ENCODE results near the gene GTF2E1.
"Not testable (repeated sequence)": the region's sequence is repeated elsewhere in the genome, so short reads cannot be mapped to it uniquely, and the experiment has no call there.

The GTF2E1 gene

DNA sequence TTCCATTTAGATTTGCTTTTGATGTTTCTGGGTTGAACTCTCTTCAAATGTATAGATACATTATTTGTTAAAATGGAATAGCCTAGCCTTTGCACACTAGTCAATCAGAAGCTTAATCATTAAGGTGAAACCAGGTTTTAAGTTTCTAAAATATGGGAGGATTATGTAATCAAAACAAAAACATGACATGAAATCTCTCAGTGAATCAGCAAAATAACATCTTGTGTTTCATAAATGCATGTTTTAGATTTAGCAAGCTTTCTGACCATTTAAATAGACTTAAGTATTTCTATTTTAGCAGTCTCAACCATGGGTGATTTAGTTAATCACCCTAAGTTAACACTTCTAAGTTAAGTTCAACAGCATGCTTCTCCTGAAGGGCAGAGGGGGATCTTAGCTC, 11.3 kb downstream of the GTF2E1 start:
- no peaks in the 10 kb centered on the region for H3K9me3 ChIP-seq (ENCODE audit: control insufficient read depth, insufficient read depth, low read depth, low read length)
- H3K9ac ChIP-seq (ENCODE audit: low read length), result no peak overlapping the region
- no peak overlapping the region for H3K27ac ChIP-seq (ENCODE audit: low read depth, low read length)
- H3K36me3 ChIP-seq (ENCODE audit: control insufficient read depth, insufficient read depth, low read length), result peaks cover 44% of the 10 kb centered on the region
- peaks cover 7% of the 10 kb centered on the region; the same call in 1 of the 2 replicates for H3K4me1 ChIP-seq (ENCODE audit: control insufficient read depth, insufficient read depth, low read length)
- no peaks in the 10 kb centered on the region for H3K27me3 ChIP-seq (ENCODE audit: control insufficient read depth, insufficient read depth, low read length)
- H3K4me3 ChIP-seq (ENCODE audit: low read depth, low read length), result no peak overlapping the region

DNA sequence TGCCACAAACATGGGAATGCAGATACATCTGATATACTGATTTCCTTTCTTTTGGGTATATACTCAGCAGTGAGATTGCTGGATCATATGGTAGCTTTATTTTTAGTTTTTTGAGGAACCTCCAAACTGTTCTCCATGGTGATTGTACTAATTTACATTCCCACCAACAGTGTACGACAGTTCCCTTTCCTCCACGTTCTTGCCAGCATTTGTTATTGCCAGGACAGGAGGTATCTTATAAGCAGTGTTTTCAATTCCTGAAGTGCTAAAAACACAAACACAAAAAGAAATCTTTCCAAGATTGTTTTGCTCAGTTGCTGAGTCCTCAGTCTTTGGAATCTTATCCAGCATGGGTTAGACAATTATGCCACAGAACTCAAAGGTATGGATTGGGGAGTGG, 13.5 kb downstream of the GTF2E1 start:
- H3K9me3 ChIP-seq (ENCODE audit: control insufficient read depth, insufficient read depth, low read depth, low read length), result no peaks in the 10 kb centered on the region
- no peak overlapping the region for H3K4me3 ChIP-seq (ENCODE audit: low read depth, low read length)
- H3K9ac ChIP-seq (ENCODE audit: low read length), result no peak overlapping the region
- H3K36me3 ChIP-seq (ENCODE audit: control insufficient read depth, insufficient read depth, low read length), result peaks cover 36% of the 10 kb centered on the region
- no peak overlapping the region for H3K27ac ChIP-seq (ENCODE audit: low read depth, low read length)
- H3K27me3 ChIP-seq (ENCODE audit: control insufficient read depth, insufficient read depth, low read length), result no peaks in the 10 kb centered on the region
- peaks cover 7% of the 10 kb centered on the region; the same call in 1 of the 2 replicates for H3K4me1 ChIP-seq (ENCODE audit: control insufficient read depth, insufficient read depth, low read length)

GRCh38 chr3:120758551-120758950, 16.0 kb downstream of the GTF2E1 start:
- H3K27me3 ChIP-seq (ENCODE audit: control insufficient read depth, insufficient read depth, low read length), result not testable (repeated sequence)

GRCh38 chr3:120762615-120763014, 20.1 kb downstream of the GTF2E1 start:
- Histone ChIP-seq H3K9ac (ENCODE audit: low read length) (no peak overlapping the region), H3K4me3 (ENCODE audit: low read depth, low read length) (no peak overlapping the region), H3K27ac (ENCODE audit: low read depth, low read length) (no peak overlapping the region), H3K36me3 (ENCODE audit: control insufficient read depth, insufficient read depth, low read length) (peaks cover 8% of the 10 kb centered on the region; the same call in 1 of the 2 replicates), H3K9me3 (ENCODE audit: control insufficient read depth, insufficient read depth, low read depth, low read length) (no peaks in the 10 kb centered on the region), H3K4me1 (ENCODE audit: control insufficient read depth, insufficient read depth, low read length) (peaks cover 16% of the 10 kb centered on the region), H3K27me3 (ENCODE audit: control insufficient read depth, insufficient read depth, low read length) (no peaks in the 10 kb centered on the region)

More at GRCh38 chr3:120758551-120758950, 16.0 kb downstream of the GTF2E1 start:
- H3K36me3 ChIP-seq (ENCODE audit: control insufficient read depth, insufficient read depth, low read length), result peaks cover 20% of the 10 kb centered on the region
- H3K9ac ChIP-seq (ENCODE audit: low read length); H3K4me1 ChIP-seq (ENCODE audit: control insufficient read depth, insufficient read depth, low read length); H3K4me3 ChIP-seq (ENCODE audit: low read depth, low read length); H3K9me3 ChIP-seq (ENCODE audit: control insufficient read depth, insufficient read depth, low read depth, low read length); H3K27ac ChIP-seq (ENCODE audit: low read depth, low read length): not testable (repeated sequence)

DNA sequence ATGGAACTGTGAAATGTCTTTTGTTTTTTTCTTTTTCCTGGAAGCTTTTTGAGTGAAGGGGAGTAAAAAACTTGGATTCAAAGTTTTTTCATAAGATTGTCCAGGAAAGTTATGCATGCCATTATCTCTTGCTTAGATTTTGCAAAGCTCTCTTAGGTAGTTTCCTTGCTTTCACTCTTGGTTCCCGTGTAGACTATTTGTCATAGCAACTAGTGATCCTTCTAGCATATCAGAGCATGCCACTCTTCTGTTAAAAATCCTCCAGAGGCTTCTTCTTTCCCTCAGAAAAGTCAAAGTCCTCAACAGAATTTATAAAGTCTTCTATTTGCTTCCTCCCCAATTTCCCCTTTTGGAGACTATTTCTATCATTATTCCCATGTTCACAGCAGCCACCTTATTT, 21.1 kb downstream of the GTF2E1 start:
- H3K9me3 ChIP-seq (ENCODE audit: control insufficient read depth, insufficient read depth, low read depth, low read length), result no peaks in the 10 kb centered on the region
- no peak overlapping the region for H3K9ac ChIP-seq (ENCODE audit: low read length)
- peaks cover 16% of the 10 kb centered on the region for H3K4me1 ChIP-seq (ENCODE audit: control insufficient read depth, insufficient read depth, low read length)
- no peaks in the 10 kb centered on the region for H3K36me3 ChIP-seq (ENCODE audit: control insufficient read depth, insufficient read depth, low read length)
- H3K27me3 ChIP-seq (ENCODE audit: control insufficient read depth, insufficient read depth, low read length), result no peaks in the 10 kb centered on the region
- no peak overlapping the region for H3K27ac ChIP-seq (ENCODE audit: low read depth, low read length)
- no peak overlapping the region for H3K4me3 ChIP-seq (ENCODE audit: low read depth, low read length)

GRCh38 chr3:120764206-120764605, 21.7 kb downstream of the GTF2E1 start:
- no peaks in the 10 kb centered on the region for H3K36me3 ChIP-seq (ENCODE audit: control insufficient read depth, insufficient read depth, low read length)
- H3K27me3 ChIP-seq (ENCODE audit: control insufficient read depth, insufficient read depth, low read length), result no peaks in the 10 kb centered on the region
- H3K27ac ChIP-seq (ENCODE audit: low read depth, low read length), result no peak overlapping the region
- no peaks in the 10 kb centered on the region for H3K9me3 ChIP-seq (ENCODE audit: control insufficient read depth, insufficient read depth, low read depth, low read length)
- H3K9ac ChIP-seq (ENCODE audit: low read length), result no peak overlapping the region
- H3K4me1 ChIP-seq (ENCODE audit: control insufficient read depth, insufficient read depth, low read length), result peaks cover 16% of the 10 kb centered on the region
- H3K4me3 ChIP-seq (ENCODE audit: low read depth, low read length), result no peak overlapping the region

DNA sequence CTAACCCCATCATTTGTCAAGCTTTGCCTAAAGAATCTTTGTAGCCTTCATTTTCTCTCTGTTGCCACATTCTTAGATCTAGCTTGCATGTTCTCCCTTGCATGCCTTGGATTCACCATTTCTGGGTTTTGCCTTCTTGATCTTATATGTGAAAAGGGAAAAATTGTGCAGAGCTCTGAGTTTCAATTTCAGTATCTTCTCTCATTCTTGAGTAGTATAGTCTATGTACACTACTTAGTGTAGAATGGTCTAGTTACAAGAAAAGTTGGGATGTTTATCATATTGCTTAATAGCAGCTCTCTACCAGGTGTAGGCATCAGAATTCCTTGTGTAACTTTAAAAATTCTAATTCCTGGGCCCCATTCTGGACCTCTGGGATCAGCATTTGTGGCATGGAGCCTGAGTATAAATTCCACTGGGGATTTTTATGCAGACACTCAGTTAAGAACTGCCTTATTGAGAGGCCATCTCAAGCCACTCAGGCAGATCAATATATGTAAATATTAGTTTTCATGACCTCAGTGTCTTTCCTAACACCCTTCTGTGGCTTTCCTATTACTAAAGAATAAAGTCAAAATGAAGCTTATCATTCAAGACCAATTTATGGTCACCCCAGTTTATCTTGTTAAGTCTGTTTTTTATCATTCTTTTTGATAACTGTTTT, 23.4 kb downstream of the GTF2E1 start:
- Histone ChIP-seq H3K4me1 (ENCODE audit: control insufficient read depth, insufficient read depth, low read length) (peaks cover 18% of the 10 kb centered on the region), H3K4me3 (ENCODE audit: low read depth, low read length) (no peak overlapping the region), H3K9me3 (ENCODE audit: control insufficient read depth, insufficient read depth, low read depth, low read length) (no peaks in the 10 kb centered on the region), H3K27ac (ENCODE audit: low read depth, low read length) (no peak overlapping the region), H3K27me3 (ENCODE audit: control insufficient read depth, insufficient read depth, low read length) (no peaks in the 10 kb centered on the region), H3K9ac (ENCODE audit: low read length) (no peak overlapping the region), H3K36me3 (ENCODE audit: control insufficient read depth, insufficient read depth, low read length) (peaks cover 5% of the 10 kb centered on the region)

- Histone ChIP-seq H3K4me3 (ENCODE audit: low read depth, low read length) (no peak overlapping the region), H3K27me3 (ENCODE audit: control insufficient read depth, insufficient read depth, low read length) (no peaks in the 10 kb centered on the region), H3K27ac (ENCODE audit: low read depth, low read length) (no peak overlapping the region), H3K9me3 (ENCODE audit: control insufficient read depth, insufficient read depth, low read depth, low read length) (no peaks in the 10 kb centered on the region), H3K36me3 (ENCODE audit: control insufficient read depth, insufficient read depth, low read length) (peaks cover 11% of the 10 kb centered on the region), H3K9ac (ENCODE audit: low read length) (no peak overlapping the region), H3K4me1 (ENCODE audit: control insufficient read depth, insufficient read depth, low read length) (peaks cover 19% of the 10 kb centered on the region)
Measured at GRCh38 chr3:120766576-120766975, 24.0 kb downstream of the GTF2E1 start.

- no peaks in the 10 kb centered on the region for H3K27me3 ChIP-seq (ENCODE audit: control insufficient read depth, insufficient read depth, low read length)
- peaks cover 24% of the 10 kb centered on the region for H3K4me1 ChIP-seq (ENCODE audit: control insufficient read depth, insufficient read depth, low read length)
- H3K27ac ChIP-seq (ENCODE audit: low read depth, low read length), result no peak overlapping the region
- peaks cover 16% of the 10 kb centered on the region for H3K36me3 ChIP-seq (ENCODE audit: control insufficient read depth, insufficient read depth, low read length)
- H3K4me3 ChIP-seq (ENCODE audit: low read depth, low read length), result no peak overlapping the region
- no peaks in the 10 kb centered on the region for H3K9me3 ChIP-seq (ENCODE audit: control insufficient read depth, insufficient read depth, low read depth, low read length)
- H3K9ac ChIP-seq (ENCODE audit: low read length), result no peak overlapping the region
Measured at GRCh38 chr3:120767106-120767505, 24.6 kb downstream of the GTF2E1 start.

DNA sequence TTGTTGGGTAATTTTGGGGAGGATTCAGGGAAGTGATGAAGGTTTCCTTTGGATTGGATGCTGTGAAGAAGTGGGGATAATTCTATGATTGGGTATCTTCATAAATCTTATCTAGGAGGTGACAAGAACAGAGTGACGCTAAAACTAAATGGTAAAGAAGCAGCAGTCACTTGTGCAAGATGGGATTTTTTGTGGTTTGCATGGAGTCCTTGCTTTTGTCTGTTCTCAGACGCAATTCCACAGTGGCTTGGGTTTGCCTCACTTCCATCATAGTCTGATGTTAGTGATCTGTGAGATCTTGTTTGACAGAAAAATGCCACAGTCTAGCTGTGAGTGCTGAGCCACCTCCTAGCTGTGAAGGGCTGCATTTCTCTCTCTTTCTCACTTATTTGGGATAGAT, 26.9 kb downstream of the GTF2E1 start:
- Histone ChIP-seq H3K9me3 (ENCODE audit: control insufficient read depth, insufficient read depth, low read depth, low read length) (no peaks in the 10 kb centered on the region), H3K27ac (ENCODE audit: low read depth, low read length) (no peak overlapping the region), H3K4me3 (ENCODE audit: low read depth, low read length) (no peak overlapping the region), H3K4me1 (ENCODE audit: control insufficient read depth, insufficient read depth, low read length) (peaks cover 10% of the 10 kb centered on the region), H3K27me3 (ENCODE audit: control insufficient read depth, insufficient read depth, low read length) (no peaks in the 10 kb centered on the region), H3K9ac (ENCODE audit: low read length) (no peak overlapping the region), H3K36me3 (ENCODE audit: control insufficient read depth, insufficient read depth, low read length) (peaks cover 24% of the 10 kb centered on the region)

DNA sequence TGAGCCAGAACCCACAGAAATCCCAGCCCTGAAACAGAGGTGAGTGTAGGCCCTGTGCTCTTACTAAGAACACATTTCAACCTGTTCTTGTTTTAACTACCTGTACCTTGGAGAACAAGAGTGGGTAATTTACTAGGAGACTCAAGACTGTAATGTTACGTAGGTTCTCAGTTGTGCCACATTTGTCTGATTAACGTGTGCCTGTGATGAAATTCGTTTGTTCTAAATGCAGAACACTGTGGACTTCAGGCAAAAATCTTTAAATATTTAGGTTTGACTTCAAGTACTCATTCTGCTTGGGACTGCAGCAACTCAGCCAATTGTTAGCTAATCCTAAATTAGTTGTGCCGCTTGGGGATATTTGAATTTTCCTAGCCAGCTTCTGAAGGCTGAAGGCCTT, 28.3 kb downstream of the GTF2E1 start:
- Histone ChIP-seq H3K4me3 (ENCODE audit: low read depth, low read length) (no peak overlapping the region), H3K36me3 (ENCODE audit: control insufficient read depth, insufficient read depth, low read length) (peaks cover 35% of the 10 kb centered on the region), H3K9ac (ENCODE audit: low read length) (no peak overlapping the region)

More for the DNA sequence above, 28.3 kb downstream of the GTF2E1 start:
- H3K9me3 ChIP-seq (ENCODE audit: control insufficient read depth, insufficient read depth, low read depth, low read length), result no peaks in the 10 kb centered on the region
- H3K4me1 ChIP-seq (ENCODE audit: control insufficient read depth, insufficient read depth, low read length), result peaks cover 8% of the 10 kb centered on the region
- 0 out of 2 replicates have a peak overlapping the region, but pooled peaks have one; percentile 15 for H3K27ac ChIP-seq (ENCODE audit: low read depth, low read length)
- no peaks in the 10 kb centered on the region for H3K27me3 ChIP-seq (ENCODE audit: control insufficient read depth, insufficient read depth, low read length)

Data from HUES6 (cell line).